GM12878 (cell line): ENCODE data around the gene MKRN2. TPM values are rescaled to one million over a fixed set of nuclear protein-coding genes. Genes with fewer than 3 reads are reported as not detected.

Source experiments
- ATAC-seq: fragments of 200-7000 bp; cut with Tn5 transposase; 3 replicates; pipeline ENCODE4 v1.9.1; 2020; ENCODE audit warnings: mild to moderate bottlenecking, moderate library complexity
- BruUV-seq: library from RNA; stranded (reverse); fragments of 400-500 nt; replicated peaks from 2 replicates; lab custom pipeline; 2021; lab: Mats Ljungman, UMichigan
- CTCF ChIA-PET: fragments of 300-600 bp; sonication (Branson Sonifier 250); formaldehyde crosslinking; extraction: SDS; loops from one replicate; lab custom pipeline; 2021; ENCODE audit warnings: inconsistent platforms; lab: Yijun Ruan, JAX
- POLR2A ChIA-PET: fragments of 350-600 bp; formaldehyde crosslinking; extraction: SDS; loops from one replicate; lab custom pipeline; 2021; ENCODE audit warnings: inconsistent platforms; lab: Charles Lee
- RAD21 ChIA-PET: fragments of 300-600 bp; sonication (Branson Sonifier 250); formaldehyde crosslinking; loops from one replicate; lab custom pipeline; 2023; ENCODE audit warnings: antibody characterized with exemption; ENCODE audit not compliant: unreplicated experiment; lab: Charles Lee
- SMC1A ChIA-PET: fragments of 300-600 bp; sonication (Branson Sonifier 250); formaldehyde crosslinking; loops from one replicate; lab custom pipeline; 2023; ENCODE audit not compliant: unreplicated experiment, uncharacterized antibody; lab: Charles Lee
- DNase-seq: peaks from one replicate; pipeline ENCODE4 v3.0.0-alpha.2; 2011; ENCODE audit warnings: low read depth, low spot score
- FAIRE-seq: peaks from 3 replicates; lab custom pipeline; 2011; peaks lifted over from hg19 to GRCh38; lab: Jason Lieb, UNC
- H2AFZ ChIP-seq: 2 replicates; pipeline ENCODE4 v1.6.0; 2011; ENCODE audit warnings: low read depth, low read length, control low read depth; ENCODE audit not compliant: control insufficient read depth
- H3K27ac ChIP-seq: 2 replicates; pipeline ENCODE4 v1.5.1; 2011; ENCODE audit warnings: control low read depth; ENCODE audit not compliant: control insufficient read depth, insufficient read depth
- H3K27me3 ChIP-seq, 2 experiments: replicated peaks in 1 of 2; 2 replicates each; pipeline versions ENCODE4 v1.6.0 to v1.6.1; 2011; ENCODE audit warnings: low read length in 1 of 2; ENCODE audit not compliant: control insufficient read depth in 2 of 2, insufficient read depth in 2 of 2
- H3K36me3 ChIP-seq, 2 experiments: 2 replicates each; pipeline ENCODE4 v1.5.1; 2011; ENCODE audit warnings: low read length in 1 of 2; ENCODE audit not compliant: control insufficient read depth in 2 of 2, insufficient read depth in 2 of 2
- H3K4me1 ChIP-seq: 2 replicates; pipeline ENCODE4 v1.6.1; 2011; ENCODE audit warnings: mild to moderate bottlenecking, low read length, moderate library complexity, mixed read lengths; ENCODE audit not compliant: control insufficient read depth, insufficient read depth
- H3K4me2 ChIP-seq: 2 replicates; pipeline ENCODE4 v1.6.0; 2011; ENCODE audit warnings: control low read depth; ENCODE audit not compliant: control insufficient read depth, insufficient read depth
- H3K4me3 ChIP-seq: fragments of 200-600 bp; sonication (generic); 2 replicates; pipeline ENCODE4 v1.5.1; 2016
- H3K79me2 ChIP-seq: 2 replicates; pipeline ENCODE4 v1.6.0; 2011; ENCODE audit warnings: low read length; ENCODE audit not compliant: control insufficient read depth, insufficient read depth
- H3K9ac ChIP-seq: 2 replicates; pipeline ENCODE4 v1.8.0; 2011; ENCODE audit warnings: low read length, control low read depth, mixed read lengths; ENCODE audit not compliant: control insufficient read depth, insufficient read depth
- H3K9me3 ChIP-seq: replicated peaks from 3 replicates; pipeline ENCODE4 v1.5.1; 2011; ENCODE audit warnings: mild to moderate bottlenecking, low read length; ENCODE audit not compliant: control insufficient read depth, insufficient read depth
- H4K20me1 ChIP-seq: 2 replicates; pipeline ENCODE4 v1.6.0; 2011; ENCODE audit not compliant: control insufficient read depth, insufficient read depth
- EP300 ChIP-seq, 2 experiments: fragments of 150-350 bp in 1 of 2; IDR thresholded peaks; 2 replicates each; pipeline ENCODE4 v1.6.1; 2011 to 2012; ENCODE audit warnings: low read depth in 2 of 2, low read length in 2 of 2, borderline replicate concordance in 1 of 2, improper control_type of control experiment in 1 of 2, inconsistent platforms in 1 of 2; ENCODE audit not compliant: control insufficient read depth in 1 of 2
- IKZF1 ChIP-seq: fragments of 450-650 bp; conservative IDR thresholded peaks from 2 replicates; pipeline ENCODE4 v1.6.1; 2017; ENCODE audit warnings: antibody characterized with exemption, mild to moderate bottlenecking
- RBBP5 ChIP-seq: fragments of 200-600 bp; sonication (generic); conservative IDR thresholded peaks from 2 replicates; pipeline ENCODE4 v1.6.1; 2016
- SIX5 ChIP-seq: IDR thresholded peaks from 2 replicates; pipeline ENCODE4 v1.6.1; 2011; ENCODE audit warnings: mild to moderate bottlenecking, low read depth, low read length, moderate library complexity; ENCODE audit not compliant: severe bottlenecking
- SMAD5 ChIP-seq: IDR thresholded peaks from 2 replicates; pipeline ENCODE4 v1.6.1; 2016; ENCODE audit warnings: antibody characterized with exemption, low read depth
- SMC3 ChIP-seq: IDR thresholded peaks from 2 replicates; pipeline ENCODE4 v1.6.1; 2011; ENCODE audit warnings: low read length, improper control_type of control experiment, borderline replicate concordance
- SREBF1 ChIP-seq: IDR thresholded peaks from 2 replicates; pipeline ENCODE4 v1.6.1; 2012; ENCODE audit warnings: mild to moderate bottlenecking, low read length
- TCF7 ChIP-seq: IDR thresholded peaks from 2 replicates; pipeline ENCODE4 v1.6.1; 2014; ENCODE audit warnings: antibody characterized with exemption, borderline replicate concordance
- ZNF384 ChIP-seq: IDR thresholded peaks from 2 replicates; pipeline ENCODE4 v1.6.1; 2012; ENCODE audit warnings: low read depth, mild to moderate bottlenecking, low read length, improper control_type of control experiment, borderline replicate concordance
- WGBS: methylation state at CpG from one replicate; pipeline ENCODE4 v1.1.6; 2016; ENCODE audit warnings: low lambda C conversion rate; ENCODE audit not compliant: insufficient replicate concordance, insufficient coverage; ENCODE audit errors: missing lambda C conversion rate; 5-methylcytosine and 5-hydroxymethylcytosine counted together
- in situ Hi-C: fragments of 300-500 bp; cut with MboI; formaldehyde crosslinking; loops from 9 replicates; pipeline ENCODE4 v1.14.3; 2018; ENCODE audit warnings: mixed read lengths
- intact Hi-C: fragments of 100-400 bp; cut with micrococcal nuclease; formaldehyde crosslinking; loops from one replicate; pipeline ENCODE4 v1.14.2; 2022; ENCODE audit not compliant: unreplicated experiment
- polyA plus RNA-seq, 11 experiments: library from polyadenylated mRNA; depleted of rRNA in 4 of 11; unstranded in 6 of 11; stranded (reverse) in 5 of 11; fragments of >200 nt; fragmentation: Nextera tagmentation in 4 of 11; fragmentation: Illumina TruSeq in 1 of 11; extraction: Ambion mirVana in 4 of 11; extraction: Trizol in 1 of 11; gene quantifications; 1 replicate in 1 of 11; 2 replicates in 10 of 11; pipeline versions ENCODE4 v1.2.1 to v1.2.3, GENCODE V29; 2011 to 2016; ENCODE audit warnings: inconsistent platforms in 2 of 11, missing spikeins in 2 of 11, low read depth in 1 of 11
- total RNA-seq, 4 experiments: library from RNA; depleted of rRNA in 3 of 4; stranded (reverse); fragments of >200 nt in 3 of 4; fragmentation: Illumina TruSeq in 1 of 4; extraction: Trizol in 1 of 4; gene quantifications; 2 replicates each; pipeline versions ENCODE4 v1.2.1 to v1.2.3, GENCODE V29; 2013 to 2021
- TF ChIP-seq, protein P1 (sequence below): IDR thresholded peaks from 2 replicates; pipeline ENCODE4 v1.6.1; 2012; ENCODE audit warnings: low read depth, low read length, improper control_type of control experiment
- TF ChIP-seq, protein P2 (sequence below): IDR thresholded peaks from 2 replicates; pipeline ENCODE4 v1.6.1; 2012; ENCODE audit warnings: improper control_type of control experiment, low read depth, low read length; ENCODE audit not compliant: insufficient replicate concordance
- TF ChIP-seq, protein P3 (sequence below): fragments of 450-650 bp; formaldehyde crosslinking; IDR thresholded peaks from 2 replicates; pipeline ENCODE4 v1.4.0; 2020; ENCODE audit warnings: mild to moderate bottlenecking, moderate library complexity

Gene MKRN2
- total and polyA plus RNA-seq, 10 of the 15 experiments (the other 5 are each of a cell fraction or from before 2014, with no cell fraction given): 15.4 to 40.7 (median 34.4) TPM

DNA sequence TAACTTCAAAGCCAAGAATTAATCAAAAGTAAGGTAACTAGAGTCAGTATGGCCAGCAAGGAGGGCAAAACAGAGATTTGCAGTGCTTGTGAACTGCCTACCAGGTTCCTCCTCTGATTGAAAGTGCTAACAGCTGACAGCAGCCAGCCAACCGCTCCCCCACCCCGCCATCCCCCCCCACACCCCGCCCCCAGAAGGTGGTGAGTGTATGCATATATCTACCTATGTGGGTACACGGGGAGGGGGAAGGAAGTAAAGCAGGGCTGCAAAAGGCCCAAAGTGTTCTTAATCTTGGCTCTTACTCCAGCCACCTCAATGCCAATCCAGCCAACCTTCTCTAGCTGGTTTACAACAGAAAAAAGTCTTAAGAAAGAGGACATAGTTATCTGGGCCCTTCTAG is 56.4 kb downstream of the MKRN2 start (continued):
- TF ChIP-seq SREBF1: no peak
- TF ChIP-seq, protein P1, sequence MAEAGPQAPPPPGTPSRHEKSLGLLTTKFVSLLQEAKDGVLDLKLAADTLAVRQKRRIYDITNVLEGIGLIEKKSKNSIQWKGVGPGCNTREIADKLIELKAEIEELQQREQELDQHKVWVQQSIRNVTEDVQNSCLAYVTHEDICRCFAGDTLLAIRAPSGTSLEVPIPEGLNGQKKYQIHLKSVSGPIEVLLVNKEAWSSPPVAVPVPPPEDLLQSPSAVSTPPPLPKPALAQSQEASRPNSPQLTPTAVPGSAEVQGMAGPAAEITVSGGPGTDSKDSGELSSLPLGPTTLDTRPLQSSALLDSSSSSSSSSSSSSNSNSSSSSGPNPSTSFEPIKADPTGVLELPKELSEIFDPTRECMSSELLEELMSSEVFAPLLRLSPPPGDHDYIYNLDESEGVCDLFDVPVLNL: no peak
- TF ChIP-seq ZNF384: no peak
- TF ChIP-seq TCF7: no peak
- no peak for TF ChIP-seq SMC3

DNA sequence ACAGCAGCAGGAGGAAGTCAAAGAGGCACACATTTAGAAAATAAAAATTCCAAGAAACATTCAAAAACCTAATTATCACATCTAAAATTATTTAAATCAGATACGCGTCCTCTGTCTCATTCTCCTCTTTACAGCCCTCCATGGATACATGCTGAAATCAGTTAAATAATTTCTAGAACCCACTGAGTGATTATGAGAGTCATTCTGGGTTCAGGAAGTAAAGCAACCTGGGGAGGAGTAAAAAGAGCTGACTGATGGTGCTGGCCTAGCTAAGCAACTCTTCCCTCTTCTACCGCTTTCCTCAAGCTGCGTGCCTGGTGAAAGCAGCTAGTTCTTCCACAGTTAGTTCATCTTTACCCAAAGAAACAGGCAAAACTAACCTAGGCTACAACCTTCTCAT is 58.4 kb downstream of the MKRN2 start:
- no peak for ATAC-seq
- DNase-seq: no peak
- Histone ChIP-seq H3K79me2 (peaks cover 16% of the 10 kb centered on the region), H3K9ac (no peak overlapping the region), H2AFZ (no peak overlapping the region), H3K27ac (no peak overlapping the region), H3K36me3 (peaks cover 4 to 14% of the 10 kb centered on the region in 2 experiments; a peak in 3 of 4 replicates), H3K4me1 (no peaks in the 10 kb centered on the region), H3K27me3 (no peaks in the 10 kb centered on the region), H3K4me2 (no peak overlapping the region), H3K4me3 (no peak overlapping the region), H4K20me1 (no peaks in the 10 kb centered on the region), H3K9me3 (no peaks in the 10 kb centered on the region)
- SMC1A ChIA-PET: interaction anchor here (0.7 to 3.2 kb wide), 7 partner anchors 9 to 47 kb away, joined by 3 to 11 read pairs (median 4); no protein-coding TSS in a partner anchor
- BruUV-seq: no TSS peak
- CTCF ChIA-PET: interaction anchor here (0.5 to 1.2 kb wide), 3 partner anchors 45 to 227 kb away, joined by 3 read pairs; no protein-coding TSS in a partner anchor
- in situ Hi-C loops (no loop called here), intact Hi-C loops (no loop called here)
- FAIRE-seq: no peak
- WGBS: 88% methylated on average over 4 of the region's 4 CpGs
- POLR2A ChIA-PET: interaction anchor here (0.9 to 1.0 kb wide), 2 partner anchors 18 to 45 kb away, joined by 4 to 6 read pairs; no protein-coding TSS in a partner anchor
- RAD21 ChIA-PET: interaction anchor here (0.6 to 1.6 kb wide), 6 partner anchors 8 to 49 kb away, joined by 3 to 8 read pairs (median 3); partner anchors contain the start of gene RAF1
- TF ChIP-seq IKZF1: no peak
- TF ChIP-seq, protein P2, sequence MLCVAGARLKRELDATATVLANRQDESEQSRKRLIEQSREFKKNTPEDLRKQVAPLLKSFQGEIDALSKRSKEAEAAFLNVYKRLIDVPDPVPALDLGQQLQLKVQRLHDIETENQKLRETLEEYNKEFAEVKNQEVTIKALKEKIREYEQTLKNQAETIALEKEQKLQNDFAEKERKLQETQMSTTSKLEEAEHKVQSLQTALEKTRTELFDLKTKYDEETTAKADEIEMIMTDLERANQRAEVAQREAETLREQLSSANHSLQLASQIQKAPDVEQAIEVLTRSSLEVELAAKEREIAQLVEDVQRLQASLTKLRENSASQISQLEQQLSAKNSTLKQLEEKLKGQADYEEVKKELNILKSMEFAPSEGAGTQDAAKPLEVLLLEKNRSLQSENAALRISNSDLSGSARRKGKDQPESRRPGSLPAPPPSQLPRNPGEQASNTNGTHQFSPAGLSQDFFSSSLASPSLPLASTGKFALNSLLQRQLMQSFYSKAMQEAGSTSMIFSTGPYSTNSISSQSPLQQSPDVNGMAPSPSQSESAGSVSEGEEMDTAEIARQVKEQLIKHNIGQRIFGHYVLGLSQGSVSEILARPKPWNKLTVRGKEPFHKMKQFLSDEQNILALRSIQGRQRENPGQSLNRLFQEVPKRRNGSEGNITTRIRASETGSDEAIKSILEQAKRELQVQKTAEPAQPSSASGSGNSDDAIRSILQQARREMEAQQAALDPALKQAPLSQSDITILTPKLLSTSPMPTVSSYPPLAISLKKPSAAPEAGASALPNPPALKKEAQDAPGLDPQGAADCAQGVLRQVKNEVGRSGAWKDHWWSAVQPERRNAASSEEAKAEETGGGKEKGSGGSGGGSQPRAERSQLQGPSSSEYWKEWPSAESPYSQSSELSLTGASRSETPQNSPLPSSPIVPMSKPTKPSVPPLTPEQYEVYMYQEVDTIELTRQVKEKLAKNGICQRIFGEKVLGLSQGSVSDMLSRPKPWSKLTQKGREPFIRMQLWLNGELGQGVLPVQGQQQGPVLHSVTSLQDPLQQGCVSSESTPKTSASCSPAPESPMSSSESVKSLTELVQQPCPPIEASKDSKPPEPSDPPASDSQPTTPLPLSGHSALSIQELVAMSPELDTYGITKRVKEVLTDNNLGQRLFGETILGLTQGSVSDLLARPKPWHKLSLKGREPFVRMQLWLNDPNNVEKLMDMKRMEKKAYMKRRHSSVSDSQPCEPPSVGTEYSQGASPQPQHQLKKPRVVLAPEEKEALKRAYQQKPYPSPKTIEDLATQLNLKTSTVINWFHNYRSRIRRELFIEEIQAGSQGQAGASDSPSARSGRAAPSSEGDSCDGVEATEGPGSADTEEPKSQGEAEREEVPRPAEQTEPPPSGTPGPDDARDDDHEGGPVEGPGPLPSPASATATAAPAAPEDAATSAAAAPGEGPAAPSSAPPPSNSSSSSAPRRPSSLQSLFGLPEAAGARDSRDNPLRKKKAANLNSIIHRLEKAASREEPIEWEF: no peak
- TF ChIP-seq, protein P3, sequence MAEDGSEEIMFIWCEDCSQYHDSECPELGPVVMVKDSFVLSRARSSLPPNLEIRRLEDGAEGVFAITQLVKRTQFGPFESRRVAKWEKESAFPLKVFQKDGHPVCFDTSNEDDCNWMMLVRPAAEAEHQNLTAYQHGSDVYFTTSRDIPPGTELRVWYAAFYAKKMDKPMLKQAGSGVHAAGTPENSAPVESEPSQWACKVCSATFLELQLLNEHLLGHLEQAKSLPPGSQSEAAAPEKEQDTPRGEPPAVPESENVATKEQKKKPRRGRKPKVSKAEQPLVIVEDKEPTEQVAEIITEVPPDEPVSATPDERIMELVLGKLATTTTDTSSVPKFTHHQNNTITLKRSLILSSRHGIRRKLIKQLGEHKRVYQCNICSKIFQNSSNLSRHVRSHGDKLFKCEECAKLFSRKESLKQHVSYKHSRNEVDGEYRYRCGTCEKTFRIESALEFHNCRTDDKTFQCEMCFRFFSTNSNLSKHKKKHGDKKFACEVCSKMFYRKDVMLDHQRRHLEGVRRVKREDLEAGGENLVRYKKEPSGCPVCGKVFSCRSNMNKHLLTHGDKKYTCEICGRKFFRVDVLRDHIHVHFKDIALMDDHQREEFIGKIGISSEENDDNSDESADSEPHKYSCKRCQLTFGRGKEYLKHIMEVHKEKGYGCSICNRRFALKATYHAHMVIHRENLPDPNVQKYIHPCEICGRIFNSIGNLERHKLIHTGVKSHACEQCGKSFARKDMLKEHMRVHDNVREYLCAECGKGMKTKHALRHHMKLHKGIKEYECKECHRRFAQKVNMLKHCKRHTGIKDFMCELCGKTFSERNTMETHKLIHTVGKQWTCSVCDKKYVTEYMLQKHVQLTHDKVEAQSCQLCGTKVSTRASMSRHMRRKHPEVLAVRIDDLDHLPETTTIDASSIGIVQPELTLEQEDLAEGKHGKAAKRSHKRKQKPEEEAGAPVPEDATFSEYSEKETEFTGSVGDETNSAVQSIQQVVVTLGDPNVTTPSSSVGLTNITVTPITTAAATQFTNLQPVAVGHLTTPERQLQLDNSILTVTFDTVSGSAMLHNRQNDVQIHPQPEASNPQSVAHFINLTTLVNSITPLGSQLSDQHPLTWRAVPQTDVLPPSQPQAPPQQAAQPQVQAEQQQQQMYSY: no peak
- no peak for TF ChIP-seq EP300 (IDR thresholded peaks at IDR 0.05; ENCODE audit: borderline replicate concordance in 1 of 2, control insufficient read depth in 1 of 2, low read depth in 2 of 2, low read length in 2 of 2)
- no peak for TF ChIP-seq RBBP5
- TF ChIP-seq SMAD5: no peak
- no peak for TF ChIP-seq SIX5
- no peak for TF ChIP-seq TCF7
